RWPE2 (cell line): Measurements from ENCODE around the gene AADAC.

ENCODE experiments used
- ATAC-seq: fragments of 200-7000 bp; cut with Tn5 transposase; 3 replicates; pipeline ENCODE4 v1.9.1; 2021; ENCODE audit warnings: low read depth
- DNase-seq: peaks from one replicate; pipeline ENCODE4 v3.0.0-alpha.2; 2020; ENCODE audit warnings: low spot score
- H3K27ac ChIP-seq: fragments of 450-650 bp; 2 replicates; pipeline ENCODE4 v1.5.1; 2017; ENCODE audit warnings: mild to moderate bottlenecking; ENCODE audit not compliant: poor library complexity, severe bottlenecking
- H3K27me3 ChIP-seq: fragments of 250-450 bp; sonication (Bioruptor Pico); 2 replicates; pipeline ENCODE4 v1.5.1; 2021; ENCODE audit warnings: mild to moderate bottlenecking, moderate library complexity; ENCODE audit not compliant: insufficient read depth, poor library complexity, severe bottlenecking
- H3K36me3 ChIP-seq: fragments of 250-450 bp; sonication (Bioruptor Pico); 2 replicates; pipeline ENCODE4 v1.5.1; 2020; ENCODE audit warnings: low read depth, mild to moderate bottlenecking, moderate library complexity
- H3K4me1 ChIP-seq: fragments of 250-450 bp; sonication (Bioruptor Pico); 2 replicates; pipeline ENCODE4 v1.5.1; 2021; ENCODE audit warnings: mild to moderate bottlenecking, moderate library complexity; ENCODE audit not compliant: insufficient read depth, poor library complexity, severe bottlenecking
- H3K4me3 ChIP-seq: fragments of 250-450 bp; sonication (Bioruptor Pico); 2 replicates; pipeline ENCODE4 v1.5.1; 2021; ENCODE audit warnings: mild to moderate bottlenecking, moderate library complexity; ENCODE audit not compliant: severe bottlenecking
- H3K9me3 ChIP-seq: fragments of 250-450 bp; sonication (Bioruptor Pico); 2 replicates; pipeline ENCODE4 v1.5.1; 2021; ENCODE audit warnings: mild to moderate bottlenecking, moderate library complexity; ENCODE audit not compliant: severe bottlenecking
- CTCF ChIP-seq: fragments of 450-650 bp; IDR thresholded peaks from one replicate; pipeline ENCODE4 v1.5.1; 2017; ENCODE audit warnings: mild to moderate bottlenecking, moderate library complexity; ENCODE audit not compliant: poor library complexity, severe bottlenecking

AADAC gene

GRCh38 chr3:151795276-151795675 is 18.6 kb upstream of the AADAC start:
- DNase-seq (no peak), ATAC-seq (peak; percentile 89)
- no peaks in the 10 kb centered on the region for H3K36me3 ChIP-seq
- H3K27me3 ChIP-seq = no peaks in the 10 kb centered on the region
- no peak overlapping the region for H3K4me3 ChIP-seq
- TF ChIP-seq CTCF = no peak
- H3K4me1 ChIP-seq = peaks cover 20% of the 10 kb centered on the region
- H3K9me3 ChIP-seq = no peaks in the 10 kb centered on the region
- H3K27ac ChIP-seq = no peak overlapping the region

- Histone ChIP-seq H3K27me3 (no peaks in the 10 kb centered on the region), H3K4me1 (peaks cover 24% of the 10 kb centered on the region), H3K27ac (no peak overlapping the region), H3K9me3 (no peaks in the 10 kb centered on the region), H3K36me3 (no peaks in the 10 kb centered on the region), H3K4me3 (no peak overlapping the region)
- ATAC-seq (no peak), DNase-seq (no peak)
- no peak for TF ChIP-seq CTCF
These were observed 17.7 kb upstream of the AADAC start for GRCh38 chr3:151796105-151796680.

DNA sequence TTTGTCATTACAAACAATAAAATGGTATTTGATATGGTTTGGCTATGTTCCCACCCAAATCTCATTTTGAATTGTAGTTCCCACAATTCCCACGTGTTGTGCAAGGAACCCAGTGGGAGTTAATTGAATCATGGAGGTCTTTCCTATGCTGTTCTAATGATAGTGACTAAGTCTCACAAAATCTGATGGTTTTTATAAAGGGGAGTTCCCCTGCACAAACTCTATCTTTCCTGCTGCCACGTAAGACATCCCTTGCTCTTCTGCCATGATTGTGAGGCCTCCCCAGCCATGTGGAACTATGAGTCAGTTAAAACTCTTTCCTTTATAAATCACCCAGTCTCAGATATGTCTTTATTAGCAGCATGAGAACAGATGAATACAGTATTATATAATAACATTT is 15.4 kb upstream of the AADAC start:
- no peak for ATAC-seq
- no peaks in the 10 kb centered on the region for H3K9me3 ChIP-seq
- TF ChIP-seq CTCF = no peak
- no peaks in the 10 kb centered on the region for H3K36me3 ChIP-seq
- H3K4me3 ChIP-seq = no peak overlapping the region
- DNase-seq = no peak
- no peaks in the 10 kb centered on the region for H3K27me3 ChIP-seq
- peaks cover 24% of the 10 kb centered on the region for H3K4me1 ChIP-seq
- H3K27ac ChIP-seq = no peak overlapping the region

GRCh38 chr3:151800431-151800830 is 13.5 kb upstream of the AADAC start:
- Histone ChIP-seq H3K36me3 (no peaks in the 10 kb centered on the region), H3K4me3 (no peak overlapping the region), H3K4me1 (peaks cover 16% of the 10 kb centered on the region), H3K27ac (no peak overlapping the region), H3K9me3 (no peaks in the 10 kb centered on the region), H3K27me3 (no peaks in the 10 kb centered on the region)
- ATAC-seq (no peak), DNase-seq (no peak)
- no peak for TF ChIP-seq CTCF

DNA sequence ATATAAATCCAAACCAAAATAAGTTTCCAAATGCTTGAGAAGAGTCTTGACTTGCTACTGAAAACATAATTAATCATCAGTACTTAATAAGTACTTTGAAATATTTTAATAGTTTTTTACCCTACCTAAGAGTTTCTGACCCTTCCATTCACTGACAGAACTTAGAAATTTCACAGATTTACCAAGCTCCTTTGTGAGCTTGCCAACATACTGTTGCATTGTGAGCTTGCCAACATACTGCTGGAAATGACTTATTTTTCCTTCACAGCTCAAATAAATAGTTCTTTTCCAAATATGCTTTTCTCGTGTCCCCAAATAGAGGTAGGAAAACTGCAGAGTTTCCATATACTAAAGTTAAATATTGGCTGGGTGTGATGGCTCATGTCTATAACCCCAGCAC is 9.6 kb upstream of the AADAC start:
- peaks cover 13% of the 10 kb centered on the region for H3K4me1 ChIP-seq
- no peak for ATAC-seq
- no peak for TF ChIP-seq CTCF
- no peak for DNase-seq
- H3K36me3 ChIP-seq = no peaks in the 10 kb centered on the region
- no peak overlapping the region for H3K27ac ChIP-seq
- H3K9me3 ChIP-seq = no peaks in the 10 kb centered on the region
- no peak overlapping the region for H3K4me3 ChIP-seq
- H3K27me3 ChIP-seq = no peaks in the 10 kb centered on the region
